Upper lobe of left lung (tissue), 6 donors: ENCODE measurements around the gene CNGA3. TPM values are rescaled to one million over a fixed set of nuclear protein-coding genes. Genes with fewer than 3 reads are reported as not detected.
"Not testable (repeated sequence)": the region's sequence is repeated elsewhere in the genome, so short reads cannot be mapped to it uniquely, and the experiment has no call there.

Experiments
- ATAC-seq, 2 donors: fragments of 200-7000 bp; cut with Tn5 transposase; one replicate each; pipeline ENCODE4 v1.9.1; 2022; ENCODE audit warnings: mild to moderate bottlenecking in 2 of 2, moderate library complexity in 2 of 2; ENCODE audit not compliant: low FRiP score in 2 of 2
- DNase-seq, 2 donors: peaks; one replicate each; pipeline ENCODE4 v3.0.0-alpha.2; 2019 to 2020
- H3K27ac ChIP-seq, 4 donors: fragments of 200-600 bp; sonication (generic); one replicate each; pipeline ENCODE4 v1.5.1; 2016 to 2019
- H3K27me3 ChIP-seq, 4 donors: fragments of 200-600 bp; sonication (generic); one replicate each; pipeline ENCODE4 v1.5.1; 2017 to 2019
- H3K36me3 ChIP-seq, 4 donors: fragments of 200-600 bp; sonication (generic); one replicate each; pipeline ENCODE4 v1.5.1; 2016 to 2019
- H3K4me1 ChIP-seq, 4 donors: fragments of 200-600 bp; sonication (generic); one replicate each; pipeline ENCODE4 v1.5.1; 2018 to 2019
- H3K4me3 ChIP-seq, 4 donors: fragments of 200-600 bp; sonication (generic); one replicate each; pipeline ENCODE4 v1.5.1; 2017 to 2019; ENCODE audit warnings: mild to moderate bottlenecking in 2 of 4, moderate library complexity in 1 of 4
- H3K9me3 ChIP-seq, 4 donors: fragments of 200-600 bp; sonication (generic); one replicate each; pipeline ENCODE4 v1.5.1; 2018 to 2019
- CTCF ChIP-seq, 6 experiments: fragments of 450-650 bp in 4 of 6; fragments of 200-600 bp in 2 of 6; sonication (generic) in 2 of 6; IDR thresholded peaks; one replicate each; pipeline ENCODE4 v1.5.1; 2016 to 2019; ENCODE audit warnings: antibody characterized with exemption in 6 of 6
- EP300 ChIP-seq, 4 donors: sonication (generic); formaldehyde crosslinking; IDR thresholded peaks; one replicate each; pipeline ENCODE4 v1.5.1; 2017; ENCODE audit warnings: antibody characterized with exemption in 4 of 4, control low read depth in 2 of 4
- POLR2A ChIP-seq, 4 donors: fragments of 450-650 bp; IDR thresholded peaks; one replicate each; pipeline ENCODE4 v1.5.1; 2016 to 2017; ENCODE audit warnings: antibody characterized with exemption in 4 of 4, mild to moderate bottlenecking in 2 of 4
- POLR2AphosphoS5 ChIP-seq, 2 donors: sonication (generic); formaldehyde crosslinking; IDR thresholded peaks; one replicate each; pipeline ENCODE4 v1.5.1; 2017; ENCODE audit warnings: antibody characterized with exemption in 2 of 2
- WGBS, 2 donors: methylation state at CpG; one replicate each; pipeline ENCODE4 v1.1.5; 2017 to 2018; 5-methylcytosine and 5-hydroxymethylcytosine counted together
- total RNA-seq, 6 donors: library from RNA; depleted of rRNA in 4 of 6; stranded (reverse); fragments of >200 nt in 4 of 6; gene quantifications; one replicate each; pipeline versions ENCODE4 v1.1.0 to v1.2.1, GENCODE V29; 2016 to 2021
- donor health status: DM: no; HTN: no; CAD: no; lungs with moderate emphysema.
- donor health status: DM: no; HTN: yes; CAD: no; lungs with severe emphysema.

The CNGA3 gene
- total RNA-seq, 6 donors from 2014 or later = 0.22 to 1.0 (median 0.75) TPM; not detected in 2

GRCh38 chr2:98433363-98433964, 87.2 kb downstream of the CNGA3 start:
- H3K36me3 ChIP-seq = no peaks in the 10 kb centered on the region
- H3K4me1 ChIP-seq = no peaks in the 10 kb centered on the region
- no peaks in the 10 kb centered on the region for H3K27me3 ChIP-seq
- H3K27ac ChIP-seq = no peak overlapping the region
- DNase-seq = no peak
- TF ChIP-seq POLR2A (IDR thresholded peaks at IDR 0.05) = no peak
- no peak for TF ChIP-seq POLR2AphosphoS5 (IDR thresholded peaks at IDR 0.05)
- TF ChIP-seq CTCF (IDR thresholded peaks at IDR 0.05) = no peak
- WGBS, 2 donors = 78 to 89% methylated on average over 2 of the region's 2 CpGs
- no peak overlapping the region for H3K4me3 ChIP-seq
- H3K9me3 ChIP-seq = no peaks in the 10 kb centered on the region
- ATAC-seq = no peak

- no peak for TF ChIP-seq EP300 (IDR thresholded peaks at IDR 0.05)
- no peak for TF ChIP-seq POLR2AphosphoS5 (IDR thresholded peaks at IDR 0.05)
- TF ChIP-seq CTCF (IDR thresholded peaks at IDR 0.05) = no peak
- no peak for TF ChIP-seq POLR2A (IDR thresholded peaks at IDR 0.05)
- H3K4me1 ChIP-seq = no peaks in the 10 kb centered on the region
- H3K9me3 ChIP-seq = no peaks in the 10 kb centered on the region
- H3K4me3 ChIP-seq = no peak overlapping the region
- DNase-seq (no peak), ATAC-seq (no peak)
- H3K27me3 ChIP-seq = no peaks in the 10 kb centered on the region
- 89 to 91% methylated on average over 3 of the region's 3 CpGs for WGBS, 2 donors
- no peak overlapping the region for H3K27ac ChIP-seq
- no peaks in the 10 kb centered on the region for H3K36me3 ChIP-seq
Observed at GRCh38 chr2:98434492-98434891, 88.2 kb downstream of the CNGA3 start.

GRCh38 chr2:98435670-98436069, 89.4 kb downstream of the CNGA3 start:
- H3K4me3 ChIP-seq, H3K36me3 ChIP-seq, ATAC-seq, H3K9me3 ChIP-seq, DNase-seq, H3K27me3 ChIP-seq, H3K27ac ChIP-seq, H3K4me1 ChIP-seq: not testable (repeated sequence)
- WGBS, 2 donors = 85 to 86% methylated on average over 4 of the region's 4 CpGs

- 65 to 67% methylated on average over 4 of the region's 4 CpGs for WGBS, 2 donors
- Histone ChIP-seq H3K4me3 (no peak overlapping the region), H3K4me1 (no peaks in the 10 kb centered on the region), H3K27ac (no peak overlapping the region), H3K9me3 (no peaks in the 10 kb centered on the region), H3K27me3 (no peaks in the 10 kb centered on the region), H3K36me3 (no peaks in the 10 kb centered on the region)
- ATAC-seq = no peak
- no peak for TF ChIP-seq POLR2A (IDR thresholded peaks at IDR 0.05)
- no peak for TF ChIP-seq POLR2AphosphoS5 (IDR thresholded peaks at IDR 0.05)
- TF ChIP-seq CTCF (IDR thresholded peaks at IDR 0.05) = no peak
- TF ChIP-seq EP300 (IDR thresholded peaks at IDR 0.05) = no peak
- DNase-seq = no peak
Observed at GRCh38 chr2:98436734-98437133, 90.5 kb downstream of the CNGA3 start.

- Histone ChIP-seq H3K4me3 (no peak overlapping the region), H3K9me3 (no peaks in the 10 kb centered on the region), H3K4me1 (no peaks in the 10 kb centered on the region), H3K36me3 (no peaks in the 10 kb centered on the region), H3K27ac (no peak overlapping the region), H3K27me3 (no peaks in the 10 kb centered on the region)
- DNase-seq (no peak), ATAC-seq (no peak)
- no peak for TF ChIP-seq EP300 (IDR thresholded peaks at IDR 0.05)
- TF ChIP-seq POLR2AphosphoS5 (IDR thresholded peaks at IDR 0.05) = no peak
- no peak for TF ChIP-seq POLR2A (IDR thresholded peaks at IDR 0.05)
- TF ChIP-seq CTCF (IDR thresholded peaks at IDR 0.05) = no peak
- 75 to 83% methylated on average over 1 of the region's 1 CpG for WGBS, 2 donors
Observed at GRCh38 chr2:98438190-98439133, 92.2 kb downstream of the CNGA3 start.
